ENCODE results near the gene GSTM1. TPM values are rescaled to one million over a fixed set of nuclear protein-coding genes. Genes with fewer than 3 reads are reported as not detected.
"Not testable (repeated sequence)": the region's sequence is repeated elsewhere in the genome, so short reads cannot be mapped to it uniquely, and the experiment has no call there.

GSTM1 gene
- total and polyA plus RNA-seq, 2 donors (not counting 1 experiment from before 2014, with no cell fraction given), result 38.0 TPM; not detected in 1

DNA sequence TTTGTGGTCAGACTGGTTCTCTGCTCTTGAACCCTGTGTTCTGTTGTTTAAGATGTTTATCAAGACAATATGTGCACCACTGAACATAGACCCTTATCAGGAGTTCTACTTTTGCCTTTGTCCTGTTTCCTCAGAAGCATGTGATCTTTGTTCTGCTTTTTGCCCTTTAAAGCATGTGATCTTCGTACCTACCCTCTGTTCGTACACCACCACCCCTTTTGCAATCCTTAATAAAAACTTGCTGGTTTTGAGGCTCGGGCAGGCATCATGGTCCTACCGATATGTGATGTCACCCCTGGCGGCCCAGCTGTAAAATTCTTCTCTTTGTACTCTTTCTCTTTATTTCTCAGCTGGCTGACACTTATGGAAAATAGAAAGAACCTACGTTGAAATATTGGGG, 2.8 kb upstream of the GSTM1 start:
- not testable (repeated sequence) for H3K4me2 ChIP-seq (ENCODE audit: extremely low read depth, insufficient read depth, low read length); DNase-seq (ENCODE audit: low read depth in 2 of 2); H3K27me3 ChIP-seq (ENCODE audit: control insufficient read depth, insufficient read depth, low read length); H3K36me3 ChIP-seq (ENCODE audit: control insufficient read depth, insufficient read depth, low read length); H3K79me2 ChIP-seq (ENCODE audit: control insufficient read depth, insufficient read depth, low read length); H3K4me3 ChIP-seq (replicated peaks in 1 of 4; ENCODE audit: control extremely low read depth in 1 of 4, insufficient read depth in 1 of 4, low read depth in 3 of 4, low read length in 4 of 4); H3K9ac ChIP-seq (ENCODE audit: insufficient read depth, low read length); H3K4me1 ChIP-seq (ENCODE audit: control insufficient read depth, extremely low read depth, insufficient read depth, low read length); H2AFZ ChIP-seq (ENCODE audit: low read length); H3K9me3 ChIP-seq (ENCODE audit: control insufficient read depth, insufficient read depth, low read depth, low read length); H4K20me1 ChIP-seq (ENCODE audit: control insufficient read depth, extremely low read depth, insufficient read depth, low read length); H3K27ac ChIP-seq (ENCODE audit: insufficient read depth, low read length)

DNA sequence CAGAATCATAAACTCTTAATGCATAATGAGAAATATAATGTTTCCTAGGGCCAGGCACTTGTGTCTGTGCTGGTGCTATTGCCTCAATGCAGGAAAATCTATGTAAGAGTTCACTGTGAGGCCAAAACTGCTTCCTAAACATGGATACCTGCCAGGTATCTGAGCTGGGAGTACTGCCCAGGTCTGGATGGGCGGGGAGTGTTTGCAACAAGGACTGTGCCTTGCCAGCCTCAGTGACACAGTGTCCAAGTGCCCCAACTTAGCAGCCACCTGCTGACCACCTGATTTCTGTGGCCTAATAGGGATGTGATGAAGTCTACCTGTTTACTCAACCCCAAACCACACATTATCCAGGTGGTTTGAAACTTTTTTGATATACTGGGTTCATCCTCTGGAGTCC, 2.2 kb upstream of the GSTM1 start:
- not testable (repeated sequence) for H3K27me3 ChIP-seq (ENCODE audit: control insufficient read depth, insufficient read depth, low read length); H3K4me3 ChIP-seq (replicated peaks in 1 of 4; ENCODE audit: control extremely low read depth in 1 of 4, insufficient read depth in 1 of 4, low read depth in 3 of 4, low read length in 4 of 4); H2AFZ ChIP-seq (ENCODE audit: low read length); H3K36me3 ChIP-seq (ENCODE audit: control insufficient read depth, insufficient read depth, low read length); H4K20me1 ChIP-seq (ENCODE audit: control insufficient read depth, extremely low read depth, insufficient read depth, low read length); H3K27ac ChIP-seq (ENCODE audit: insufficient read depth, low read length); H3K9me3 ChIP-seq (ENCODE audit: control insufficient read depth, insufficient read depth, low read depth, low read length); H3K79me2 ChIP-seq (ENCODE audit: control insufficient read depth, insufficient read depth, low read length); DNase-seq (ENCODE audit: low read depth in 2 of 2); H3K4me1 ChIP-seq (ENCODE audit: control insufficient read depth, extremely low read depth, insufficient read depth, low read length); H3K9ac ChIP-seq (ENCODE audit: insufficient read depth, low read length); H3K4me2 ChIP-seq (ENCODE audit: extremely low read depth, insufficient read depth, low read length)

DNA sequence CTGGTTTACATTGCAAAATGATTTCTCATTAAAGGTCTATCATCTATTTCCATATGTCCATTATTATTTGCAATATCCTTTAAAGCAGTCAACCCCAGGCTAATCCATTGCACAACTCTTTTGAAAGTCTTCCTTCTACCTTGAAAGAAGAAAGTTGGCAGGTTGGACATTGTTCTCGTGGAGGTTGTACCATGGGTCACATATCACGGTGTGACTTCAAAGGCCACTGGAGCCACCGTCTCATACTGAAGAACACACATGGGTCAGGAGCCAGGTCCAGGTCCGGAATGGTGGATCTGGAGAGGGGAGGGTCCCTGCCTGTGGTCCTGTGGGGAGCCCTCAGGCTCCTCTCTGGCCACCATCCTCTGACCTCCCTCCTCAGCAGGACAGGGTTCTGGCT, 1.7 kb upstream of the GSTM1 start:
- not testable (repeated sequence) for DNase-seq (ENCODE audit: low read depth in 2 of 2); H3K27ac ChIP-seq (ENCODE audit: insufficient read depth, low read length); H3K9me3 ChIP-seq (ENCODE audit: control insufficient read depth, insufficient read depth, low read depth, low read length); H3K4me1 ChIP-seq (ENCODE audit: control insufficient read depth, extremely low read depth, insufficient read depth, low read length); H3K79me2 ChIP-seq (ENCODE audit: control insufficient read depth, insufficient read depth, low read length); H4K20me1 ChIP-seq (ENCODE audit: control insufficient read depth, extremely low read depth, insufficient read depth, low read length); H3K4me2 ChIP-seq (ENCODE audit: extremely low read depth, insufficient read depth, low read length); H3K9ac ChIP-seq (ENCODE audit: insufficient read depth, low read length); H3K36me3 ChIP-seq (ENCODE audit: control insufficient read depth, insufficient read depth, low read length); H2AFZ ChIP-seq (ENCODE audit: low read length); H3K4me3 ChIP-seq (replicated peaks in 1 of 4; ENCODE audit: control extremely low read depth in 1 of 4, insufficient read depth in 1 of 4, low read depth in 3 of 4, low read length in 4 of 4); H3K27me3 ChIP-seq (ENCODE audit: control insufficient read depth, insufficient read depth, low read length)

DNA sequence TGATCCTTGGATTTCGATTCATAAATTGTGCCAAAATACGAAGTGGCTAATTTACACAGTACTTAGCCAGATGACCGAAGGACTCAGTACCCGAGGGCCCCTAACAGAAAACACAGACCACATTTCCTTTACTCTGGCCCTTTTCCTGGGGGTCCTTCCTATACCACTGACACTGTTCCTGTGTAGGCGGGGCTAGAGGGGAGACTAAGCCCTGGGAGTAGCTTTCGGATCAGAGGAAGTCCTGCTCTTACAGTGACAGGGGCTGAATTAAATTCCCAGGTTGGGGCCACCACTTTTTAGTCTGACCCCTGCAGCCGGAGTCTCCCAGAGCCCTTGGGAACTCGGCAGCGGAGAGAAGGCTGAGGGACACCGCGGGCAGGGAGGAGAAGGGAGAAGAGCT, 508 bp upstream of the GSTM1 start:
- H3K4me2 ChIP-seq (ENCODE audit: extremely low read depth, insufficient read depth, low read length); H3K9ac ChIP-seq (ENCODE audit: insufficient read depth, low read length); H3K27ac ChIP-seq (ENCODE audit: insufficient read depth, low read length); H3K79me2 ChIP-seq (ENCODE audit: control insufficient read depth, insufficient read depth, low read length); H2AFZ ChIP-seq (ENCODE audit: low read length); H4K20me1 ChIP-seq (ENCODE audit: control insufficient read depth, extremely low read depth, insufficient read depth, low read length); DNase-seq (ENCODE audit: low read depth in 2 of 2); H3K4me1 ChIP-seq (ENCODE audit: control insufficient read depth, extremely low read depth, insufficient read depth, low read length); H3K27me3 ChIP-seq (ENCODE audit: control insufficient read depth, insufficient read depth, low read length); H3K9me3 ChIP-seq (ENCODE audit: control insufficient read depth, insufficient read depth, low read depth, low read length); H3K36me3 ChIP-seq (ENCODE audit: control insufficient read depth, insufficient read depth, low read length): not testable (repeated sequence)
- H3K4me3 ChIP-seq (replicated peaks in 1 of 4; ENCODE audit: control extremely low read depth in 1 of 4, insufficient read depth in 1 of 4, low read depth in 3 of 4, low read length in 4 of 4), result peak overlapping the region in 1 of 4 experiments; percentile 60

DNA sequence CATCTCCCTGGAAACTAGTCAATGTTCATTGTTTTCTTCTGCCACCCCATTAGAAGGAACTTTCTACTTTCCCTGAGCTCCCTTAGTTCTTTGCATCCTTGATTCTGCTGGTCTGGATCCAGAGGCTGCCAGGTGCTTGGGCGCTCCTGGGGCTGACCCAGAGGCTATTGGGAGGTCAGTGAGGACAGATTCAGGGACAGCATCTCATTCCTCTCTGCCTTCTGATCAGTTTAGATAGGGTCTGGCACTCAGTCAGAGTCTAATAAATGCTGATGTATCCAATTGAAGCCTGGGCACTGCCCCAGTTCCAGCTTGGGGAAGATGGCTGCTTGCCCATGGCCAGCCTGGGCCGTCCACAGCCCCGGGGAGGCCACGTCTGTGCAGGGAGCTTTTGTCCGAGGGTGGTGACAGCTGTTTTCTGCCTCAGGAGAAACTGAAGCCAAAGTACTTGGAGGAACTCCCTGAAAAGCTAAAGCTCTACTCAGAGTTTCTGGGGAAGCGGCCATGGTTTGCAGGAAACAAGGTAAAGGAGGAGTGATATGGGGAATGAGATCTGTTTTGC, 2.3 kb downstream of the GSTM1 start:
- DNase-seq (ENCODE audit: low read depth in 2 of 2), result no peak
- no peaks in the 10 kb centered on the region for H3K4me1 ChIP-seq (ENCODE audit: control insufficient read depth, extremely low read depth, insufficient read depth, low read length)
- no peaks in the 10 kb centered on the region for H4K20me1 ChIP-seq (ENCODE audit: control insufficient read depth, extremely low read depth, insufficient read depth, low read length)
- H3K9ac ChIP-seq (ENCODE audit: insufficient read depth, low read length), result no peak overlapping the region
- H3K79me2 ChIP-seq (ENCODE audit: control insufficient read depth, insufficient read depth, low read length), result no peaks in the 10 kb centered on the region
- H3K9me3 ChIP-seq (ENCODE audit: control insufficient read depth, insufficient read depth, low read depth, low read length), result no peaks in the 10 kb centered on the region
- H2AFZ ChIP-seq (ENCODE audit: low read length), result no peak overlapping the region
- TF ChIP-seq, protein P1, sequence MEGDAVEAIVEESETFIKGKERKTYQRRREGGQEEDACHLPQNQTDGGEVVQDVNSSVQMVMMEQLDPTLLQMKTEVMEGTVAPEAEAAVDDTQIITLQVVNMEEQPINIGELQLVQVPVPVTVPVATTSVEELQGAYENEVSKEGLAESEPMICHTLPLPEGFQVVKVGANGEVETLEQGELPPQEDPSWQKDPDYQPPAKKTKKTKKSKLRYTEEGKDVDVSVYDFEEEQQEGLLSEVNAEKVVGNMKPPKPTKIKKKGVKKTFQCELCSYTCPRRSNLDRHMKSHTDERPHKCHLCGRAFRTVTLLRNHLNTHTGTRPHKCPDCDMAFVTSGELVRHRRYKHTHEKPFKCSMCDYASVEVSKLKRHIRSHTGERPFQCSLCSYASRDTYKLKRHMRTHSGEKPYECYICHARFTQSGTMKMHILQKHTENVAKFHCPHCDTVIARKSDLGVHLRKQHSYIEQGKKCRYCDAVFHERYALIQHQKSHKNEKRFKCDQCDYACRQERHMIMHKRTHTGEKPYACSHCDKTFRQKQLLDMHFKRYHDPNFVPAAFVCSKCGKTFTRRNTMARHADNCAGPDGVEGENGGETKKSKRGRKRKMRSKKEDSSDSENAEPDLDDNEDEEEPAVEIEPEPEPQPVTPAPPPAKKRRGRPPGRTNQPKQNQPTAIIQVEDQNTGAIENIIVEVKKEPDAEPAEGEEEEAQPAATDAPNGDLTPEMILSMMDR (conservative IDR thresholded peaks at IDR 0.05 in 1 of 2, IDR thresholded peaks at IDR 0.05 in 1 of 2; ENCODE audit: low read depth in 1 of 2, low read length in 2 of 2), result no peak
- H3K27me3 ChIP-seq (ENCODE audit: control insufficient read depth, insufficient read depth, low read length), result no peaks in the 10 kb centered on the region
- H3K4me3 ChIP-seq (replicated peaks in 1 of 4; ENCODE audit: control extremely low read depth in 1 of 4, insufficient read depth in 1 of 4, low read depth in 3 of 4, low read length in 4 of 4), result no peak overlapping the region
- H3K4me2 ChIP-seq (ENCODE audit: extremely low read depth, insufficient read depth, low read length), result no peak overlapping the region
- no peaks in the 10 kb centered on the region for H3K36me3 ChIP-seq (ENCODE audit: control insufficient read depth, insufficient read depth, low read length)
- H3K27ac ChIP-seq (ENCODE audit: insufficient read depth, low read length), result no peak overlapping the region

All from fibroblast of lung (primary cell).